SH-SY5Y (cell line): Measurements from ENCODE around the gene PRSS23.

Source experiments
- GATA2 ChIP-seq: IDR thresholded peaks from 2 replicates; pipeline ENCODE4 v1.6.1; 2011; ENCODE audit warnings: mild to moderate bottlenecking, low read depth, low read length
- GATA3 ChIP-seq: IDR thresholded peaks from 2 replicates; pipeline ENCODE4 v1.6.1; 2011; ENCODE audit warnings: low read depth, mild to moderate bottlenecking, low read length, moderate library complexity

The PRSS23 gene

DNA sequence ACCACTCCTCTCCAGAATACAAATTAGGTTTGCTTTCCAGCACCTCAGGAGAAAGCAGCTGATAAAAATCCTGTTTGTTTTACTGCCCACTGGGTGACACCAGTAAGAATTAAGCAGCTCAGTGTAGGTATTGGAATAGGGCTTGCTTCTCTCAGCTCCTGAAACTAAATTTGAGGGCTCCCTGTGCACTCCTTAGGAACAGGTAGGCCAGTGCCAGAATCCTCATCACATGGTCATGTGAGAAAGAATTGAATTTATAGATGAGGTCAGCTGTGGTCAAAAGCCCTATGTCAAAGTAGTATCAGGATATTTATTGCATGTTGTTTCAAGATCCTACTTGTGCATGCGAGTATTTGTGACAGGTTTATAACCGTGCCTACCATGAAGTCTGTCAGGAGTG lies 1.0 kb downstream of the PRSS23 start:
- TF ChIP-seq GATA3 (no peak), GATA2 (no peak)

DNA sequence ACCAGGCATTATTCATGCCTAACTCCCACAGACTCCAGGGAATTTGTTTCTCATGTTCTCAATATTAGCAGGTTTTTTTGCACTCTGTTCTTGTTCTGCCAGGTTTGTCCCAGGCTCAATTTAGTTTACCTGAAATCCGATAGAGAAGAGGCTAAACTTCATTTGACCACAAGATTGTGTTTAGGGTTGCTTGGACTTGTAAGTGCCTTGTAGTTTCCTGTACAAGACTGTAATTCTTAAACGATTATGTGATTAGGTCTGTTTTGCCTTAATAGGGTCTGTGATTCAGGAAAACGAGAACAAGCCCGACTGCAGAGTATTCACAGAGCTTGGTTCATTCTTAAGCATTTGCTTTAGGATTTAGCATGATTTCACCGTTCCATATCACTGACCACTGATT lies 1.8 kb downstream of the PRSS23 start:
- TF ChIP-seq GATA3 (no peak), GATA2 (no peak)

DNA sequence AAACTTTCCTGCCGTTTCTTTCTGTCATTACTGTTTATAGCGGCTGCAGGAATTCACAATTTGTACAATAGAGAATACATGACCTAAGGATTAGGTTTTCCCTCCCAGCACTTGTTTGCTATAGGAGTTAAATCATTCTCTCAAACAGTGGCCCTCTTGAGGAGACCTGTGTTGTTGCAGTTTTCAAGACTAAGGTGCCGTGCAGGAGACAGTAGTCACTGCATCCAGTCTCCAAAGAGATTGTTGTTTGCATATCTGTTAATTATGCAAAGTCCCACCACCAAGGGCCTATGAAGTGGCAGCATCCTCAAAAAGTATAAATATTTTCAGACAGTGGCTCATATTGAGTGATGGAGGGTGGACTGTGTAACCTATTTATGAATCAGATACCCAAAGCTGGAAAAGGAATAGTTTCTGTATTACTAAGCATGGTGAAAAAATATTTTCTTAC lies 2.3 kb downstream of the PRSS23 start:
- TF ChIP-seq GATA2 (no peak), GATA3 (no peak)

DNA sequence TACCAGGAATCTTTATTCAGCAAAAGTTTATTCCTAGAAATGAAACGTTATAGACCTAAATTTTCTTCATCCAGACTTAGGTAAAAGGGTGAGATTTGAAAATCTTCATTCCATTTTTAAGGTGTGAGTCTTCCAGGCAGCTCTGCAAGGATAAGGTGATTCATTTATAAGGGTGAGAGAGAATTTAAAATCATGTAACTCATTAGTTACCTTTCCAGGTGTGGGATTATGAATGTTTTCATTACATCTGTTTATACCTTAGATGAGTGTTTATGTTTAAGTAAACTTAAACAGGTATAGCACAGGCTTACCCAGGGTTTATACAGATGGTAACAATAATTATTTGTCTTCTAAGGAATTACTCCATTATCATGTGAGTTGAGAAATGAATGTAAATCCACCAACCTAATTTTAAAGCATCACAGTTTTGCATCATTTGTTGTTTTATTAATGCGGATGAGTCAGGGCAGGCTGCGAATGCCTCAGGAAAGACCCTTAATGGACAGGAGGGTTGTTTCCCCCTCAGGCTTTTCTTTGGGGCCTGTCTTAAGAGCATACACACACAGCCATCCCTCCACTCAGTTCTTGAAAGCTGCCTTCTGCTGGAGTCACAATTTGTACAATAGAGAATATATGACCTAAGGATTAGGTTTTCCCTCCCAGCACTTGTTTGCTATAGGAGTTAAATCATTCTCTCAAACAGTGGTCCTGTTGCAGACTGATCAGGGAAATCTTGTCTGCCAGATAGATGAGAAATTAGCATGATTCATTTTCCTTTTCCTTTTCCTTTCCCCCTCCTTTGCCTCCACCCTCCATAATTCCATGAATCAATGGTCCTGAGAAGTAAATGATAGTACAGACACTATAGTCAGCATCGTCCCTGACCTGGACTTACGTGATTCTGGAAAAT lies 3.0 kb downstream of the PRSS23 start:
- no peak for TF ChIP-seq GATA3
- TF ChIP-seq GATA2: no peak

DNA sequence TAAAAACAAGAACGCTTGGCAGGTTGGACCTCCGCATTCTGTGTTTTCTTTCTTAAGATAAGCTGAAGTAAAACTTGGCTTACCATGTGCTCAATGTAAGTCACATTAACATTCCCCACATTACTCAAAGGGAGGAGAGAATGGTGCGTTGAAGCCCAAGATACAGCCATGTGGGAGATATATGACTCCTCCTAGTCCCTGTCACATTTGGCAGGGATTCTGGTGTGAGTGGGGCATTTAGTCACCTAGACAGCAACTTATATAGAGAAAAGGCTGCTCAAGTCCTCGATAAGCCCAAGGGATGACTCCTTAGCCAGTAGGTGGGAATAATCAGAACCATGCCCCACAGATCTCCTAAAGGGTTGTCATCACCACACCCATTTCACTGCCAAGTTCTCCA lies 4.6 kb downstream of the PRSS23 start:
- TF ChIP-seq GATA2: no peak

DNA sequence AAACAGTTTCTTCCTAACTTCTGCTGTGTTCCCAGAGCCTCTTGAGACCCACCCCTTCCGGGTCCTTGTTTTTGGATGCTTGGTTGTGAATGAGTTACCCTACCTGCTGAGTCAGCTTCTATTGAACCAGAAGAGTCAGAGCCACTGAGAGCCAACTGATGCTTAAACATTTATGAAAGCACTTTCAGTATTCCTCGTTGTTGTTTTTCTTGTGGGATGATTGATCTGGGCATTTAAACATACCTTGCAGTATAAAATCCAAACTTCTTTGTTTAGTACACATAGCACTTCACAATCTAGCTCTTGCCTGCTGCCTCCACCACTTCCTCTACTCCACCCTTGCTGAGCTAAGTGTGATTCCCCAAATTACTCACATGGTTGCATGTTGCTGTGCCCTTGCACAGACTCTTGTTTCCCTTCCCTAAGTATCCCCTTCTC lies 5.5 kb downstream of the PRSS23 start:
- TF ChIP-seq GATA2: no peak
- no peak for TF ChIP-seq GATA3

DNA sequence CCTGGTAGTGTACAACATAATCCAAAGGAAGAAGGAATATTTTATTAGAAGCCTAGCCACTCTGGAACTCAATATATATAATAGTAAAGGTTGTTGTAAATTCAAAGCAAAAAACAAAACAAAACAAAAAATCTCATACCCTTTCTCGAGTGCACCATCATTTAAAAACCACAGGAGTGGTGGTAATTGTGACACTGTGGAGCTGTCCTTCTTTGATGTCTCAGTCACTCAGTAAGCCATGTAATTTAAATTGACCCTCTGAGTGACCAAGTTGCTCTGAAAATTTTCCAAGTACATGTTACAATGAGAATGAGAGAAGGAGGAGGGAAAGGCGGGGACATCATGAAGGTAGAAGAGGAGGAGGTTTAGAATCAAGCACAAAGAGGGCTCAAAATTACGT lies 6.6 kb downstream of the PRSS23 start:
- TF ChIP-seq GATA2 (no peak), GATA3 (no peak)

DNA sequence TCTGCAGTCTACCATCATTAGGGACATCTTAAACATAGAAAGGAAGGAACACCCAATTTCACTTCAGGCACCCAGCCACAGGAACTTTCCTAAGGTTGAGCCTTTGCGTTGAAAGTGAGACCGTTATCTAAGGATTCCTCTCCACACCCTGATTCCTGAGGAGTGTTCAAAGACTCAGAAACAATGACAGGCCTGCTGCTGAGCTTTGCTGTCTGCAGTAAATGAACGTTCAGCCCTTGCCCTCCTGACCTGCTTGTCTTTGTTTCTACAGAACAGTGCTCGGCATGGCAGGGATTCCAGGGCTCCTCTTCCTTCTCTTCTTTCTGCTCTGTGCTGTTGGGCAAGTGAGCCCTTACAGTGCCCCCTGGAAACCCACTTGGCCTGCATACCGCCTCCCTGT lies 7.0 kb downstream of the PRSS23 start:
- TF ChIP-seq GATA2 (no peak), GATA3 (no peak)

DNA sequence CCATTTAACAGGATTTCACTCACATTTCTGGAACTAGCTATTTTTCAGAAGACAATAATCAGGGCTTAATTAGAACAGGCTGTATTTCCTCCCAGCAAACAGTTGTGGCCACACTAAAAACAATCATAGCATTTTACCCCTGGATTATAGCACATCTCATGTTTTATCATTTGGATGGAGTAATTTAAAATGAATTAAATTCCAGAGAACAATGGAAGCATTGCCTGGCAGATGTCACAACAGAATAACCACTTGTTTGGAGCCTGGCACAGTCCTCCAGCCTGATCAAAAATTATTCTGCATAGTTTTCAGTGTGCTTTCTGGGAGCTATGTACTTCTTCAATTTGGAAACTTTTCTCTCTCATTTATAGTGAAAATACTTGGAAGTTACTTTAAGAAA lies 9.2 kb downstream of the PRSS23 start:
- TF ChIP-seq GATA2: no peak
- no peak for TF ChIP-seq GATA3

DNA sequence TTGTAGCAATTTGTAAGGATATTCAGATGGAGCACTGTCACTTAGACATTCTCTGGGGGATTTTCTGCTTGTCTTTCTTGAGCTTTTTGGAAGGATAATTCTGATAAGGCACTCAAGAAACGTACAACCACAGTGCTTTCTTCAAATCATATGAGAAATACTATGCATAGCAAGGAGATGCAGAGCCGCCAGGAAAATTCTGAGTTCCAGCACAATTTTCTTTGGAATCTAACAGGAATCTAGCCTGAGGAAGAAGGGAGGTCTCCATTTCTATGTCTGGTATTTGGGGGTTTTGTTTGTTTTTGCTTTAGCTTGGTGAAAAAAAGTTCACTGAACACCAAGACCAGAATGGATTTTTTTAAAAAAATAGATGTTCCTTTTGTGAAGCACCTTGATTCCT lies 9.9 kb downstream of the PRSS23 start:
- no peak for TF ChIP-seq GATA3

DNA sequence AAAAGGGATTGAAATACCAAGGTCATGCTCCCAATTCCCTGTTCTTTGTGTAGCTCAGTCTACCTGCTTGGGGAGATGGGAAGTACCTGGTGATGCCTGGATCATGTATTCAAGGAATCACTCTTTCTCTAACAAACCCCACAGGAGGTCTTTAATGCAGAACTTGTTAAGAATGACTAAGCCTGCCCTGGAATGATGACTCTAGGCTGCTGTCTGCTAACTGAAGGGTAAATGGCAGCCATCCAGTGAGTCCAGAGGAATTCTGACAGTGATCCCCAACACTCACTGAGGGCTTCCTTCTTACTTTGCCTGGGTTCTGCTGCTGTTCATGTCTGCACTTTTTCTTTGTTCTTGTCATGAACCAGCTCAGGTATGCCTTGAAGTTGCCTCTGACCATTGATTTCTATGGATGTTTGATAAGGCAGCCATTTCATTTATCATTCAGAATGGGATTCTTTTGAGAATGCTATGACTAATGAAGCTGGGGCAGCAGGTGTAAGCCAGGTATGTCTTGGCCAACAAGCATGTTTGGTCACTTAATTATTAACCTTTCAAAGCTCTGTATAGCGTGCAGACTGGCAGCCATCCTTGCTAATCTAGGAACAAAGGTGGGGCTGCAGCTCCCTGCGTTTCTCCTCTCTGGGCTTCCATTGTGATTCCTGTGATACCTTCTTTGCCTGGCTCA lies 11.4 kb downstream of the PRSS23 start:
- TF ChIP-seq GATA2 (no peak), GATA3 (no peak)

DNA sequence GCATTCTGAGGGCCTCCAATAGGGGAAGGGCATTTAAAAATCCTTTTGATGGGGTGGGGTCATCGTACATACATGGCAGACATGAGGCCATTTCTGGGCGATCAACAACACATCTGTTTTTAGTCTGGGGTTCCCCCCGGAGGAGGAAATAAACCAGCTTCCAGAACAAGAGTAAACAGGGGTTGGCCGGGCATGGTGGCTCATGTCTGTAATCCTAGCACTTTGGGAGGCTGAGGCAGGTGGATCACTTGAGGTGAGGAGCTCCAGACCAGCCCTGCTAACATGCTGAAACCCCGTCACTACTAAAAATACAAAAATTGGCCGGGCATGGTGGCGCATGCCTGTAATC lies 12.0 kb downstream of the PRSS23 start:
- TF ChIP-seq GATA2: no peak
- TF ChIP-seq GATA3: no peak

DNA sequence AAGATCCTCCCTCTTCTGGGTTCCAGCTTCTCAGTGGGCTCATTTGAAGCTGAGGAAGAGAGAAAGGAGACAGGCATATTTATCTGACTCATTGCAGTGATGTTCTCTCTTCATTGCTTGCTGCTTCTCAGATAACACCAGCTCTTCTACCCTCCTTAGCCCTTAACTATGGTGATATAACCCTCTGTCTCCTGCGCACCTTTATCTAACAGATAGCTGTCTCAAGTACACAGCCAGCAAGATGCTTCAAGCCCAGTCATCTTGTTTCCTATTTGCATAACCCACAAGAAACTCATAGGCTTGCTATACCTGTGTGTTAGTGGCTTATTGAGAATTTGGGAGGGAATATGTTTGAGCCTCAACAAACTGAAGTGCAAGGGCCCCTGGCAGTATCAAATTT lies 12.6 kb downstream of the PRSS23 start:
- TF ChIP-seq GATA3: no peak
- no peak for TF ChIP-seq GATA2

DNA sequence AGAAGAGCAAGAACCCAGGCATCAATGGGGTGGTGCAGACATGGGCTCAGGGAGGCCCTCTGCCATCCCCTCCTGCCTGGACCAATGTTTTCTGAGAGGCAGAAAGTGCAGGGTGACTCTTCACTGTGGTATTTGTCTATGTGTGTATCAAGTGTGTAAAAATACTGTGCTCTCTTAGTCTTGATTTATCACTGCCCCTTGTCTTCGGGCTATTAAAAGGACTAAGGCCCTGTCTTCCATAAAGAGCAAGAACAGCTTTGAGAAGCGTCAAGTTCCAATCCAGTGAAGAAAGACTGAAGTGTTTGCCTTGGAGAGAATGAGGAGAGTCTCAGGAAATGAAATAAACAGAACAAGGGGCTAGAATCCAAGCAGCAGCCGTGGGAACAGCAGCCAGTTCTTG lies 14.4 kb downstream of the PRSS23 start:
- TF ChIP-seq GATA2: no peak
- no peak for TF ChIP-seq GATA3

DNA sequence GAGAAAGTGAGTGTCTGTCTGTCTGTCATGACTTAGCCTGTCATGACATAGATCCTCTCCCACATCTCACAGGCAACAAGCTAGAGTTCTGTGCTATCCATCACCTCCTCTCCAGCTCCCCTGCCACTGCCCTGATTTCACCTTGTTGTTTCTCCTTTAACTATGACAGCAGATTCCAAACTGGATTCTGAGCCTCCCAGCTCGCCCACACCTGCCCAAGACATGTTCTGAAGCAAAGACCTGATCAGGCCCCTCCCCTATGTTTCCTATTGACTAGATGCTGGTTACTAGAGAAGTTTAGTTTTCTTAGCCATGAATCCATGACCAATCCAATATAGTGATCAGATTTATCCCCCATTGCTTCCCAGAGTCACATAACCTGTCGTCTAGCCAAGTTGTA lies 15.4 kb downstream of the PRSS23 start:
- TF ChIP-seq GATA2: no peak
- TF ChIP-seq GATA3: no peak
